Measurements from ENCODE around the gene CARMIL1.

The CARMIL1 gene

DNA sequence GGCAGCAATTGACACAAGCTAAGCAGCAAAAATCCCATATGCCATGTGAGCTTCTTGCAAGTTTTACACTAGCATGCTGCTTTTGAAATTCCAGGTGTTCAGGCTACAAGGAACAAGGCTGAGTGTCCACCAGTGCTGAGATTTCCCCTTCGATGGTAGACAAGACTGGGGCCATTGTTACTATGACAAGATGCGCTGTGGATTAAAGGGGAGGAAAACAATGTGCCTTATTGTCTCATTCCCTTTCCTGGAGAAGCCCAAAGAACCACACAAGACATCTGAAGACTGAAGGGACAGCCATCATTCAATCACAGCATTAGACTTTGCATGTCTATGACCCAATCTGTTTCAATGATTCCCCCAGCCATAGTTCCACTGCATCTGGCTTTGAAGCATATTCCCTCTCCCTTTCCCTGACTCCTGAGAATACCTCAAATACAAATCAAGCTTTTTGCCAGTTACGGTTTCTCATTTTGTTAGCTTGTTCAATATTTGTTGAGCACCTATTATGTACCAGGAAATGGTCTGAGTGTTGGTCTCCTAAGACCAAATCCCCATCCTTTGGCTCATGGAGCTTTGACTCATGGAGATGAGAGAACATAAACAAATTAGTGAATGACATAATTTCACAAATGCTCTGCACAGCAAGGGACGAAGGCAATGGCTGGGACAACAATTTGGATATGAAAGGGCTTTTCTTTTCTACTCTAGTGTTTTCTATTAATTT lies 349.5 kb downstream of the CARMIL1 start:
- H3K9me3 Mint-ChIP-seq, result no peaks in the 10 kb centered on the region
- no peaks in the 10 kb centered on the region for H3K36me3 Mint-ChIP-seq (ENCODE audit: low read depth)
- no peak overlapping the region for H3K4me3 Mint-ChIP-seq
- peaks cover 12% of the 10 kb centered on the region for H3K27me3 Mint-ChIP-seq
- H3K4me1 Mint-ChIP-seq (ENCODE audit: low read depth), result no peaks in the 10 kb centered on the region
- no peak overlapping the region for H3K27ac Mint-ChIP-seq

DNA sequence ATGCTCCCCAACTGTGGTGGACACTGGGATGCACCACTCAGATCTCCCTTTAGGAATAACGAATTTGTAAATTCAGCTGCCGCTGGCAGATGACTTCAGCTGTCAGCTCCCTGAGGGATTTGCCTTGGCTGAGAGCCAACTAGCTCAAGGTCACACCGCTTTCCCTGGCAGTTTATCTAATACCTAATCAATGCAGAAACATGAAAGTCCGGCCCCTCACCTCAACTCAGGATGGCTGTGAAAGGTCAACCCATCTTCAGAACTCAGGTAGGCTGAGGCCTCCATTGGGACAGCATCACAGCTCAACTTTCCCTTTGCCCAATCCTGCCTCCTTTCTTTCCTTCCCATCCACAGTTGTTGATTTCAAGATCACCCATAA lies 350.0 kb downstream of the CARMIL1 start:
- H3K36me3 Mint-ChIP-seq (ENCODE audit: low read depth), result no peaks in the 10 kb centered on the region
- H3K27ac Mint-ChIP-seq, result no peak overlapping the region
- H3K4me3 Mint-ChIP-seq, result no peak overlapping the region
- H3K9me3 Mint-ChIP-seq, result no peaks in the 10 kb centered on the region
- no peaks in the 10 kb centered on the region for H3K4me1 Mint-ChIP-seq (ENCODE audit: low read depth)
- H3K27me3 Mint-ChIP-seq, result peaks cover 15% of the 10 kb centered on the region

DNA sequence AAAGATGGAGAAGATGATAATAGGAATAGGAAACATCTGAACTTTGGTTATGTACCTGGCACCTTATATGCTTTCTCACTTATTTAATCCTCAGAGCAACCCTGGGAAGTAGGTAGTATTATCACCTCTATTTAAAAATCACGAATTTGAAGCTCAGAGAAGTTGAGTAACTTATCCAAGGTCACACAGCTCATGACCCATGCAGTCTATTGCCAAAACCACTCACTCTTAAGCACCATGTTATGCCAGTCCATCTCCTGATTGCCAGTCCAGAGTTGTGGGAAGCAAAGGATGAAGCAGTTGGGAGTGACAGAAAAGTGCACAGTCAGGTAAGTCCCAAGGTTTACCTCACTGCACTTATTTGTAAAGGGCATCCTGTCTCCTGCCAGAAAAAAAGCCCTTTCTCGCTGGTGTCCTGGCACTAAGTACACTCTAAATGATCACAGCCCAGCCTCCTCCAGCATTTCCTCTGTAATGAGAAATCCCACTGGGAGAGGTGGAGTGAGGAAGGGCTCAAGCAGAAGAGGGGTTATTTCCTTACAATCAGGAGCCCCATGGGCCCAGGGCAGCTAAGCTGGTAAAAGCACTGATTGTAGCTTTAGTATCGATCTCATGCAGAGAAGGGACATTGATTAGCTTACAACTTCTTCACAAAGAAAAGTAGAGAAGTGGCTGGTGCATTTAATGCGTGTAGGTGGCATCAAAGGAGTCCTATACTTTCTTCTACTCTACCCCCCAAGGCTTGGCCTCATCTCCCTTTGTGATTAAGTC lies 351.5 kb downstream of the CARMIL1 start:
- H3K27me3 Mint-ChIP-seq, result peaks cover 17% of the 10 kb centered on the region
- H3K9me3 Mint-ChIP-seq, result no peaks in the 10 kb centered on the region
- no peak overlapping the region for H3K27ac Mint-ChIP-seq
- H3K36me3 Mint-ChIP-seq (ENCODE audit: low read depth), result no peaks in the 10 kb centered on the region
- no peaks in the 10 kb centered on the region for H3K4me1 Mint-ChIP-seq (ENCODE audit: low read depth)
- H3K4me3 Mint-ChIP-seq, result no peak overlapping the region

DNA sequence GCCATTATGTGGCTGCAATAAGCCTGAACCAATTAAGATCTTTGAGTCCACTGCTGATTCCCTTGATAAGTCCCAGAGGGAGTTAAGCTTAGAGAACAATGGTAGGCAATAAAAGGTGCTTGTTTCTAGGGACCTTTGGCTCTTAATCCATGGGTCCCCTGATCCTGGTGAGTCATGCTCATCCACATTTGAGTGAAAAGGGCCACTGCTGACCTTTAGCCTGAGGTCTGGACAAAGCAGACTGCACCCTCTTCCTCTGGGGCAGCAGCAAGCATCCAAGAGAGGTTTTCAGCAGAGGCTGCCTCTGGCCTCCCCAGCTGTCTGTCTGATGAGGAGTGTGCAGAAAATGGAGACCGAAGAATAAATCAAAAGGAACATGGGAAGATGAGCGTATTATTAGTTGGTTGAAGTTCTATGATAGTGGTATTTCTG lies 356.7 kb downstream of the CARMIL1 start:
- H3K27me3 Mint-ChIP-seq, result peaks cover 23% of the 10 kb centered on the region
- H3K9me3 Mint-ChIP-seq, result no peaks in the 10 kb centered on the region
- H3K4me1 Mint-ChIP-seq (ENCODE audit: low read depth), result no peaks in the 10 kb centered on the region
- H3K4me3 Mint-ChIP-seq, result no peak overlapping the region
- no peak overlapping the region for H3K27ac Mint-ChIP-seq
- no peaks in the 10 kb centered on the region for H3K36me3 Mint-ChIP-seq (ENCODE audit: low read depth)

DNA sequence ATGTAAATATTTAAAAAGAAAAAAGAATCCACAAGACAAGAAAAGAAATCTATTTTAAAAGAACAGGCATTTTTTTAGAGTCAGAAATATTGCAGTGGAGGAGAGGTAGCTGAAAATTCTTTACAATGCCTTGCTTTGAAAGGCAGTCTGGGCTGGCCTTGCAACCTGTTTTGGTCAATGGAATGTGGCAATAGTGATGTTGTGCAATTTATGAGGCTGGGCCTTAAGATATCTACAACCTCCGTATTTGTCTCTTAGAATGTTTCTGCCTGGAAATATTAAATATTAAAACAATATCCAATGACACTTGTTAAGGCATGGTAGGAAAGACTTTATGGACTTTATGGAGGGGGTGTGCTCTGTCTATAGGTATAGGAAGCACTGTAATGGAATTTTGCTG lies 358.0 kb downstream of the CARMIL1 start:
- H3K4me1 Mint-ChIP-seq (ENCODE audit: low read depth), result no peaks in the 10 kb centered on the region
- H3K9me3 Mint-ChIP-seq, result no peaks in the 10 kb centered on the region
- H3K27me3 Mint-ChIP-seq, result peaks cover 28% of the 10 kb centered on the region
- H3K36me3 Mint-ChIP-seq (ENCODE audit: low read depth), result no peaks in the 10 kb centered on the region
- H3K27ac Mint-ChIP-seq, result no peak overlapping the region
- H3K4me3 Mint-ChIP-seq, result no peak overlapping the region

DNA sequence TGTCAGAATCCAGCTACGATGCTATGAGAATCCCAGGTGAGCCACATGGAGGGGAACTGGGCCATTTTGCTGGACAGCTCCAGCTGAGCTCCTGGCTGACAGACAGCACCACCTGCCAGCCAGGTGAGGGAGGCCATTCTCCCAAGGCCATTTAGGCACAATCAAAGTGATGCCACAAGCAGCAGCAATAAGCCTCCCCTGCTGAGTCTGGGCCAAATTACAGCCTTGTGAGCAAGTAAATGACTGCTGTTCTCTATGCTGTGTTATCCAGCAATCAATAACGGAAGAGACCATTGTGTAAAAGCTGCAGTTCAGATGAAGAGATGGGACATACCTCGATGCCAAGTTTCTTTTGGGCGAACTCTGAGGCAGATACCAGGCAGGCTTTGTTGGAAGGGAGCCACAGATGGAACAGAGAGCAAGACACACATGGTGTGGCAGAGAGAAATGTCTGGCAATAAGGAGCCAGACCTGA lies 358.8 kb downstream of the CARMIL1 start:
- Mint-ChIP-seq H3K4me3 (no peak overlapping the region), H3K36me3 (ENCODE audit: low read depth) (no peaks in the 10 kb centered on the region), H3K27me3 (peaks cover 36% of the 10 kb centered on the region), H3K9me3 (no peaks in the 10 kb centered on the region), H3K4me1 (ENCODE audit: low read depth) (no peaks in the 10 kb centered on the region), H3K27ac (no peak overlapping the region)

DNA sequence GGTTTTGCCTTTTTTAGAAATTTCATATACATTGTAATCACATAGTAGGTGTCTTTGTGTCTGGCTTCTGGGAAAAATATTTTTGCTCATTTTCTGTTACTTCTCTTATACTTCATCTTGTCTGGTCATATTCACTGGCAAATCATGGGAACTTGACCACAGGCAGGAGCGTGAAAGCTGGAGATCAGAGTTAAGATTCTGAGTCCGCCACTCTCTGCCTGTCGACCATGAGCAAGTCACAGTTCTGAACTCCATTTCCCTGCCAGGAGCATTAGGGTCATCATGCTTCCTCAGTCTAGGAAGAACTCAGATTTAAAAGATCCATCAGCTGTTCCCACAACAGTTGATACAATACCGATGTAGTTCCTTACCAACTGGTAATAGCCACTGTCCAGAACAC lies 360.5 kb downstream of the CARMIL1 start:
- peaks cover 44% of the 10 kb centered on the region for H3K27me3 Mint-ChIP-seq
- H3K9me3 Mint-ChIP-seq, result no peaks in the 10 kb centered on the region

DNA sequence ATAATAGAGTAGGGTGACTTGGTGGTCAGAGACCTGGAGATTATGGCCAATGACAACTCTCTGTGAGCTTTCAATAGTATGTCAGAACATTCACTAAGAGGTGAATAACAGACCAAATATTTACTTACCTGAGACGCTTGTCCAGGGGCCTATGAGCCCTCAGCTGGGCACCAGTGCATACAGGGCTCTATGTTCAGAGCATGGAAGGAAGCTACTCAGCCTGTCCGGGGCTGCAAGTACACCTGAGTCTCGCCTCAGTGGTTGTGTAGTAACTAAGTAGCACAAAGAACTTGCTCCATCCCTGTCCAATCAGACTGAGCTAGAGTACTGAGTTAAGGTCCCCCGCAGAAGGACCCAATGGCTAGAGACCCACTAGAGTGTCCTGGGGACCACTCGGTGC lies 361.3 kb downstream of the CARMIL1 start:
- no peak overlapping the region for H3K4me3 Mint-ChIP-seq
- H3K27ac Mint-ChIP-seq, result no peak overlapping the region
- H3K36me3 Mint-ChIP-seq (ENCODE audit: low read depth), result no peaks in the 10 kb centered on the region

More for the DNA sequence above, 360.5 kb downstream of the CARMIL1 start:
- H3K4me3 Mint-ChIP-seq, result no peak overlapping the region
- H3K27ac Mint-ChIP-seq, result no peak overlapping the region
- no peaks in the 10 kb centered on the region for H3K36me3 Mint-ChIP-seq (ENCODE audit: low read depth)
- H3K4me1 Mint-ChIP-seq (ENCODE audit: low read depth), result no peaks in the 10 kb centered on the region

DNA sequence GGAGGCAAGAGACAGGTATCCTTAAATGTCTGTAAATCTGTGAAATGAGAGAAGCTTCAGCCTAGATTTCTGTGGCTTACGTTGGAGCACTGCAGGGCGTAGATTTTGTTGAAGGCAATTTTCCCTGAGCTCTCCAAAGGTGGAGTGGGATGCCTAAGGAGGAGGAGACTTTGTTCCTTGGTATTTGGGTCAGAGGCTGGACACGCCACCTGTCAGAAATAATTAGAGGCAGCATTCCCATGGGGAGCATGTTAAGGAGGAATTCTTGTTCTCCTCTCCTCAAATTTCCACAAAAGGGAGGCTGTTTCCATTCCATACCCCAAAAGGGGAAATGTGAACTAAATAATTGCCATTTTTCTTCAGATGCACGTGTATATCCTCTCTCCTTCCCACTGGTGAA lies 361.7 kb downstream of the CARMIL1 start:
- Mint-ChIP-seq H3K9me3 (no peaks in the 10 kb centered on the region), H3K36me3 (ENCODE audit: low read depth) (no peaks in the 10 kb centered on the region), H3K27ac (no peak overlapping the region), H3K4me1 (ENCODE audit: low read depth) (no peaks in the 10 kb centered on the region), H3K27me3 (peaks cover 53% of the 10 kb centered on the region), H3K4me3 (no peak overlapping the region)

More for the DNA sequence above, 361.3 kb downstream of the CARMIL1 start:
- H3K27me3 Mint-ChIP-seq, result peaks cover 49% of the 10 kb centered on the region
- no peaks in the 10 kb centered on the region for H3K9me3 Mint-ChIP-seq
- H3K4me1 Mint-ChIP-seq (ENCODE audit: low read depth), result no peaks in the 10 kb centered on the region

DNA sequence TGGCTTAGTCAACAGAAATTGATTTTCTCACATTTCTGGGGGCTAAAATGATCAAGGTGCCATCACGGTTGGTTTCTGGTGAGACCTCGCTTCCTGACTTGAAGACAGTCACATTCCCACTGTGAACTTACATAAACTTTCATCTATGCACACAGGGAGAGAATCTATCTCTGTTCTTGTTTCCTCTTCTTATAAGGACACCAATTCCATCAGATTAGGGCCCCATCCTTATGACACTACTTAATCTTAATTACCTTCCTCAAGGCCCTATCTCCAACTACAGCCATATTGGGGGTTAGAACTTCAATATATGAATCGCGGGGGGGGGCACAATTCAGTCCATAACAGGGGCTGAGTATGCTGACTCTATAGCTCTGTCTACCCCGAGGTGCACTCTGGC lies 362.2 kb downstream of the CARMIL1 start:
- Mint-ChIP-seq H3K9me3 (no peaks in the 10 kb centered on the region), H3K27ac (no peak overlapping the region), H3K27me3 (peaks cover 58% of the 10 kb centered on the region), H3K36me3 (ENCODE audit: low read depth) (no peaks in the 10 kb centered on the region), H3K4me1 (ENCODE audit: low read depth) (no peaks in the 10 kb centered on the region), H3K4me3 (no peak overlapping the region)

DNA sequence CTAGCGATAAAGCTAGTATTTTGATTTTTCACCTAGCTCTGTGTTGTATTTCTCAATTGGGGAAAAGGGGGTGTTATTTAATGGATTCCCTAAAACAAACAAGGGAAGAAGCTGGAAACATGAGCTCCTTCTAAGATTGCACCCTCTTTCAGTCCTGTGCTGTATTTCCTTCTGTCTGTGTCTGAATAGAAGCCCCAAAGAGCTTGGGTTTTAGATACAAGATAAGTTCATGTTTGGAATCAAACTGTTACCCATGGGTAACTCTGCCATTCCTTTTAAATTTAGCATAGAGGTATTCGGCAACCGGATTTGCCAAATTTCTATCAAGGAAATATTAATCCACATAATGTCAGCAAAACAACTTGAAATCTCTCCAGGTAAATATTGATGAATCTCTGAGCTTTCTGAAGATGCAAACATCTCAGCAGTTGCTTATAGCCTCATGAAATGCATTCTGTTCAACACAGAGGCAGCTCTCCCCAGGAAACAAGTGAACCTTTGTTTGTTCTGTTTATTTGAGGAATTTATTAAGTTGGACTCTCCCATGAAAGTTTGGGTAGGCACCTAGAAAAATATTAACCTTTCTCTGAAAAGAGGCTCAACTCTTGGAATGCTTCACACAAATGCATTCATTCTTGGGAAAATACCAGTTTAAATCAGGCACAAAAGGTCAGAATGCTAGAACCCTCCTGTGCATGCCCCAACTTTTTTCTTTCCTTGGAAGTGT lies 362.9 kb downstream of the CARMIL1 start:
- no peak overlapping the region for H3K27ac Mint-ChIP-seq
- no peaks in the 10 kb centered on the region for H3K9me3 Mint-ChIP-seq
- no peak overlapping the region for H3K4me3 Mint-ChIP-seq
- peaks cover 63% of the 10 kb centered on the region for H3K27me3 Mint-ChIP-seq
- no peaks in the 10 kb centered on the region for H3K4me1 Mint-ChIP-seq (ENCODE audit: low read depth)
- H3K36me3 Mint-ChIP-seq (ENCODE audit: low read depth), result no peaks in the 10 kb centered on the region

DNA sequence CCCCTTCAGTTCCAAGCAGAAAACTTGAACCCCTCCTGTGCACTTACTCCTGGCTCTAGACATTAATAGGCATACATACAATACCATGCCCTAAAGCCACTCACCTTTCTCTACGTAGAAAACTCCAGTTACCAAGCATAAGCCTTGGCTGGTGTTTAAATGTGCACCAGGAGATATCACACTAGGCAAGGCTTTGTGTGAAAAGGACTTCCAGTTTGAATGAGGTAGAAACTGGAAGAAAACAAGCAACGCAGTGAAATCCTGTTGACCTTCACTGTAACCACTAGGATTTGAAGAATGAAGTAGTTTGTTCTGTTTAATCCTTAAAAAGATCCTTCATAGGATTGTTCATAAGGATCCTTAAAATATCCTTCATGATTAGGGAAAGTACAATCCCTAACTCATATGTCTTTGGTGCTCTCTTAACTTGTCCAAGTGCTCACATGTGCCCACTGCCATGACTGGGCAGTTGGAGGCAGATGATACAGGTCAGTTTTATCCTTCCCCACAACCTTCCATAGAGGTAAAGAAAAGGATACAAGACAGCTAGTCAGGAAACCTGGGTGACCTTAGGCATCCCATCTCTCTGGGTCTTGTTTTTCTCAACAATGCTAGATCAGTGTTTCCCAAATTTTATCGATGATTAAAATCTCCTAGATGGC lies 363.6 kb downstream of the CARMIL1 start:
- no peaks in the 10 kb centered on the region for H3K36me3 Mint-ChIP-seq (ENCODE audit: low read depth)
- H3K27ac Mint-ChIP-seq, result no peak overlapping the region
- H3K27me3 Mint-ChIP-seq, result peaks cover 63% of the 10 kb centered on the region
- no peak overlapping the region for H3K4me3 Mint-ChIP-seq
- no peaks in the 10 kb centered on the region for H3K9me3 Mint-ChIP-seq
- H3K4me1 Mint-ChIP-seq (ENCODE audit: low read depth), result no peaks in the 10 kb centered on the region

DNA sequence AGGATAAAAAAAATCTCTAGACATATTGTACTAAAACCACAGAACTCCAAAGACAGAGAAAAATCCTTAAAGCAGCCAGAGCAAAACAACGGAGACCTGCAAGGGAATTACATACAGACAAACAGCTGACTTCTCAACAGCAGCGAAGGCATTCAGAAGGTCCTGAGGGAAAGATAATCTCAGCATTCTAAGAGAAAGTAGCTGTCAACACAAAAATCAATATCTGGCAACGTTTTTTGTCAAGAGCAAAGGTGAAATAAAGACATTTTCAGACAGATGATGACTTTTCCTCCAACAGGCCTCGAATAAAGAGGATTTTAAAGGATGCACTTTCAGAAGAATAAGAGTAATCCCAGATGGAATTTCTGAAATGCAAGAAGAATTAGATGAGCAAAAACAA lies 366.7 kb downstream of the CARMIL1 start:
- H3K4me3 Mint-ChIP-seq, result no peak overlapping the region
- no peaks in the 10 kb centered on the region for H3K9me3 Mint-ChIP-seq
- peaks cover 74% of the 10 kb centered on the region for H3K27me3 Mint-ChIP-seq
- H3K4me1 Mint-ChIP-seq (ENCODE audit: low read depth), result no peaks in the 10 kb centered on the region
- H3K36me3 Mint-ChIP-seq (ENCODE audit: low read depth), result no peaks in the 10 kb centered on the region
- H3K27ac Mint-ChIP-seq, result no peak overlapping the region

DNA sequence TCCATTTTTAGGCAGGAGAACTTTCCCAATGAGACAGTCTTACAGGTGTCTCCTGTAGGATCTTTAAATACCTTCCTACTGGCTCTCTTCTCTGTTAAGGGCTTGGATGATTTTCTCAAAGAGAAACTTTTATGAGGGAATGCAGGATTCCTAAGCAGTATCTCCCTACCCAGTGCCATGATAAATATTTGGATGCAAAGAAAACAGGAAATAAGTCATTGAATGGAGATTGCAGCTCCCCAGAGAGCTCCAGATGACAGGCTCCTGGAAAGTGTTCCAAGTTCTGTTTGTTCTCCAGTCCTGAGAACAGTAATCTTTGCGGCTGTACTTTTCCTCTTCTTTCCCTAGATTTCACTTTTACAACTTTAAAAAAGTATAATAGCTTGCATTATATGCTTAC lies 370.4 kb downstream of the CARMIL1 start:
- Mint-ChIP-seq H3K27me3 (peaks cover 70% of the 10 kb centered on the region), H3K4me3 (no peak overlapping the region), H3K27ac (no peak overlapping the region), H3K36me3 (ENCODE audit: low read depth) (no peaks in the 10 kb centered on the region), H3K4me1 (ENCODE audit: low read depth) (no peaks in the 10 kb centered on the region), H3K9me3 (no peaks in the 10 kb centered on the region)

Data from stimulated activated naive CD8-positive, alpha-beta T cell treated with anti-CD3 and anti-CD28 coated beads, Interleukin-15, Interleukin-2, amounts not matched to agents 100 ng/mL and 50 ng/mL, for 24 hours (primary cell).